ENCODE measurements around the gene HECW1.

The HECW1 gene

GRCh38 chr7:43242628-43243255 lies 130.3 kb downstream of the HECW1 start:
- no peaks in the 10 kb centered on the region for H3K36me3 ChIP-seq
- TF ChIP-seq CTCF (IDR thresholded peaks at IDR 0.05), result no peak
- no peaks in the 10 kb centered on the region for H3K9me3 ChIP-seq
- H3K27me3 ChIP-seq, result no peaks in the 10 kb centered on the region
- H3K4me1 ChIP-seq (ENCODE audit: control insufficient read depth in 1 of 2, insufficient read depth in 1 of 2, low read depth in 1 of 2, low read length in 1 of 2), result no peaks in the 10 kb centered on the region
- H3K4me3 ChIP-seq (ENCODE audit: low read depth in 1 of 2, low read length in 1 of 2), result no peak overlapping the region
- no peak overlapping the region for H3K27ac ChIP-seq

GRCh38 chr7:43244232-43244631 lies 131.8 kb downstream of the HECW1 start:
- Histone ChIP-seq H3K36me3 (no peaks in the 10 kb centered on the region), H3K27me3 (no peaks in the 10 kb centered on the region), H3K27ac (no peak overlapping the region), H3K9me3 (no peaks in the 10 kb centered on the region), H3K4me1 (ENCODE audit: control insufficient read depth in 1 of 2, insufficient read depth in 1 of 2, low read depth in 1 of 2, low read length in 1 of 2) (no peaks in the 10 kb centered on the region), H3K4me3 (ENCODE audit: low read depth in 1 of 2, low read length in 1 of 2) (no peak overlapping the region)
- no peak for TF ChIP-seq CTCF (IDR thresholded peaks at IDR 0.05)

GRCh38 chr7:43244784-43245183 lies 132.3 kb downstream of the HECW1 start:
- Histone ChIP-seq H3K9me3 (no peaks in the 10 kb centered on the region), H3K27ac (no peak overlapping the region), H3K36me3 (no peaks in the 10 kb centered on the region), H3K4me3 (ENCODE audit: low read depth in 1 of 2, low read length in 1 of 2) (no peak overlapping the region), H3K27me3 (no peaks in the 10 kb centered on the region), H3K4me1 (ENCODE audit: control insufficient read depth in 1 of 2, insufficient read depth in 1 of 2, low read depth in 1 of 2, low read length in 1 of 2) (no peaks in the 10 kb centered on the region)
- TF ChIP-seq CTCF (IDR thresholded peaks at IDR 0.05), result no peak

- no peak for TF ChIP-seq CTCF (IDR thresholded peaks at IDR 0.05)
- Histone ChIP-seq H3K27me3 (peaks cover 7% of the 10 kb centered on the region), H3K36me3 (no peaks in the 10 kb centered on the region)
These were observed 135.3 kb downstream of the HECW1 start for GRCh38 chr7:43247757-43248156.

GRCh38 chr7:43248553-43248952 lies 136.1 kb downstream of the HECW1 start:
- no peak overlapping the region for H3K27ac ChIP-seq
- no peaks in the 10 kb centered on the region for H3K9me3 ChIP-seq
- no peaks in the 10 kb centered on the region for H3K4me1 ChIP-seq (ENCODE audit: control insufficient read depth in 1 of 2, insufficient read depth in 1 of 2, low read depth in 1 of 2, low read length in 1 of 2)
- no peak overlapping the region for H3K4me3 ChIP-seq (ENCODE audit: low read depth in 1 of 2, low read length in 1 of 2)
- no peak for TF ChIP-seq CTCF (IDR thresholded peaks at IDR 0.05)
- no peaks in the 10 kb centered on the region for H3K36me3 ChIP-seq
- H3K27me3 ChIP-seq, result peaks cover 8% of the 10 kb centered on the region

More at GRCh38 chr7:43247757-43248156, 135.3 kb downstream of the HECW1 start:
- no peaks in the 10 kb centered on the region for H3K4me1 ChIP-seq (ENCODE audit: control insufficient read depth in 1 of 2, insufficient read depth in 1 of 2, low read depth in 1 of 2, low read length in 1 of 2)
- no peaks in the 10 kb centered on the region for H3K9me3 ChIP-seq
- no peak overlapping the region for H3K4me3 ChIP-seq (ENCODE audit: low read depth in 1 of 2, low read length in 1 of 2)
- H3K27ac ChIP-seq, result no peak overlapping the region
